ENCODE results near the gene CUL1. TPM values are rescaled to one million over a fixed set of nuclear protein-coding genes. Genes with fewer than 3 reads are reported as not detected.

The CUL1 gene
- total and polyA plus RNA-seq, 2 experiments from 2014 or later = 35.6 to 71.3 TPM

GRCh38 chr7:148815612-148816011 is 116.9 kb downstream of the CUL1 start (continued):
- TF ChIP-seq, protein P1, sequence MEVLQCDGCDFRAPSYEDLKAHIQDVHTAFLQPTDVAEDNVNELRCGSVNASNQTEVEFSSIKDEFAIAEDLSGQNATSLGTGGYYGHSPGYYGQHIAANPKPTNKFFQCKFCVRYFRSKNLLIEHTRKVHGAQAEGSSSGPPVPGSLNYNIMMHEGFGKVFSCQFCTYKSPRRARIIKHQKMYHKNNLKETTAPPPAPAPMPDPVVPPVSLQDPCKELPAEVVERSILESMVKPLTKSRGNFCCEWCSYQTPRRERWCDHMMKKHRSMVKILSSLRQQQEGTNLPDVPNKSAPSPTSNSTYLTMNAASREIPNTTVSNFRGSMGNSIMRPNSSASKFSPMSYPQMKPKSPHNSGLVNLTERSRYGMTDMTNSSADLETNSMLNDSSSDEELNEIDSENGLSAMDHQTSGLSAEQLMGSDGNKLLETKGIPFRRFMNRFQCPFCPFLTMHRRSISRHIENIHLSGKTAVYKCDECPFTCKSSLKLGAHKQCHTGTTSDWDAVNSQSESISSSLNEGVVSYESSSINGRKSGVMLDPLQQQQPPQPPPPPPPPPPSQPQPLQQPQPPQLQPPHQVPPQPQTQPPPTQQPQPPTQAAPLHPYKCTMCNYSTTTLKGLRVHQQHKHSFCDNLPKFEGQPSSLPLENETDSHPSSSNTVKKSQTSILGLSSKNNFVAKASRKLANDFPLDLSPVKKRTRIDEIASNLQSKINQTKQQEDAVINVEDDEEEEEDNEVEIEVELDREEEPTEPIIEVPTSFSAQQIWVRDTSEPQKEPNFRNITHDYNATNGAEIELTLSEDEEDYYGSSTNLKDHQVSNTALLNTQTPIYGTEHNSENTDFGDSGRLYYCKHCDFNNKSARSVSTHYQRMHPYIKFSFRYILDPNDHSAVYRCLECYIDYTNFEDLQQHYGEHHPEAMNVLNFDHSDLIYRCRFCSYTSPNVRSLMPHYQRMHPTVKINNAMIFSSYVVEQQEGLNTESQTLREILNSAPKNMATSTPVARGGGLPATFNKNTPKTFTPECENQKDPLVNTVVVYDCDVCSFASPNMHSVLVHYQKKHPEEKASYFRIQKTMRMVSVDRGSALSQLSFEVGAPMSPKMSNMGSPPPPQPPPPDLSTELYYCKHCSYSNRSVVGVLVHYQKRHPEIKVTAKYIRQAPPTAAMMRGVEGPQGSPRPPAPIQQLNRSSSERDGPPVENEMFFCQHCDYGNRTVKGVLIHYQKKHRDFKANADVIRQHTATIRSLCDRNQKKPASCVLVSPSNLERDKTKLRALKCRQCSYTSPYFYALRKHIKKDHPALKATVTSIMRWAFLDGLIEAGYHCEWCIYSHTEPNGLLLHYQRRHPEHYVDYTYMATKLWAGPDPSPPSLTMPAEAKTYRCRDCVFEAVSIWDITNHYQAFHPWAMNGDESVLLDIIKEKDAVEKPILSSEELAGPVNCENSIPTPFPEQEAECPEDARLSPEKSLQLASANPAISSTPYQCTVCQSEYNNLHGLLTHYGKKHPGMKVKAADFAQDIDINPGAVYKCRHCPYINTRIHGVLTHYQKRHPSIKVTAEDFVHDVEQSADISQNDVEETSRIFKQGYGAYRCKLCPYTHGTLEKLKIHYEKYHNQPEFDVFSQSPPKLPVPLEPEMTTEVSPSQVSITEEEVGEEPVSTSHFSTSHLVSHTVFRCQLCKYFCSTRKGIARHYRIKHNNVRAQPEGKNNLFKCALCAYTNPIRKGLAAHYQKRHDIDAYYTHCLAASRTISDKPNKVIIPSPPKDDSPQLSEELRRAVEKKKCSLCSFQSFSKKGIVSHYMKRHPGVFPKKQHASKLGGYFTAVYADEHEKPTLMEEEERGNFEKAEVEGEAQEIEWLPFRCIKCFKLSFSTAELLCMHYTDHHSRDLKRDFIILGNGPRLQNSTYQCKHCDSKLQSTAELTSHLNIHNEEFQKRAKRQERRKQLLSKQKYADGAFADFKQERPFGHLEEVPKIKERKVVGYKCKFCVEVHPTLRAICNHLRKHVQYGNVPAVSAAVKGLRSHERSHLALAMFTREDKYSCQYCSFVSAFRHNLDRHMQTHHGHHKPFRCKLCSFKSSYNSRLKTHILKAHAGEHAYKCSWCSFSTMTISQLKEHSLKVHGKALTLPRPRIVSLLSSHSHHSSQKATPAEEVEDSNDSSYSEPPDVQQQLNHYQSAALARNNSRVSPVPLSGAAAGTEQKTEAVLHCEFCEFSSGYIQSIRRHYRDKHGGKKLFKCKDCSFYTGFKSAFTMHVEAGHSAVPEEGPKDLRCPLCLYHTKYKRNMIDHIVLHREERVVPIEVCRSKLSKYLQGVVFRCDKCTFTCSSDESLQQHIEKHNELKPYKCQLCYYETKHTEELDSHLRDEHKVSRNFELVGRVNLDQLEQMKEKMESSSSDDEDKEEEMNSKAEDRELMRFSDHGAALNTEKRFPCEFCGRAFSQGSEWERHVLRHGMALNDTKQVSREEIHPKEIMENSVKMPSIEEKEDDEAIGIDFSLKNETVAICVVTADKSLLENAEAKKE (CRISPR knock-in tag; IDR thresholded peaks at IDR 0.05) = no peak

DNA sequence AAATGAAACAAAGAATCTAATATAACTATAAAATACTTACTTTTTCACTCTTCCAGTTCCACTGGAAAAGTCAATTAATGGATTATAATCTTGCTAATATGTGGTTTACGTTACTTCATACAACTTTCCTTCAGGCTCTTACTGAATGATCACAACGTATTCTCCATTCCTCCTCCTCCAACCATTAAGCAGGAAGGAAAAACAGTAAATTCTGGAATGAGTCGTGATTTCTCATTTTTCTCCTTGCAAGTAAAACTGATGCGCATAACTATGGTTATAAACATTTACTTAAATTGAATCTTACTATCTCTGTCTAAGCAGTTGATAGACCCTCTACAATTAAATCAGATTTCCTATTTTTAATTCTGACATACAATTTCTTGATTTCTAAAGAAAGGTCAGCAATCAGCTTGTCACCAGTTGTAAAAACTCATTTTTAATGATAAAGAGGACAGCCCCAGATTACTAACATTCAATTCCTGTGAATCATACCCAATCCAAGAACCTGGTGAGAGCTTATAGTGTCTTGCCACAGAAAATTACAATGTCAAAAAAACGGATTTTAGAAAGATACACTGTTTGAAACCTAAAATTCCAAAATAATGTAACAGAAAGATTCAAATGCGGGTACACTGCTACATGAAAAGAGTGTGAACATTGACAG is 121.1 kb downstream of the CUL1 start:
- no peaks in the 10 kb centered on the region for H3K27me3 Mint-ChIP-seq (ENCODE audit: insufficient read depth, low read depth, poor library complexity)
- H3K36me3 ChIP-seq (ENCODE audit: insufficient read depth) = peaks cover 7% of the 10 kb centered on the region; the same call in 1 of the 2 replicates
- ATAC-seq (no peak), DNase-seq (ENCODE audit: low spot score) (no peak)
- no peak overlapping the region for H3K4me3 ChIP-seq
- no peaks in the 10 kb centered on the region; the same call in 1 of the 2 replicates for H3K79me2 ChIP-seq (replicated peaks; ENCODE audit: insufficient read depth)
- H3K27me3 ChIP-seq (ENCODE audit: insufficient read depth) = no peaks in the 10 kb centered on the region
- H3K9me2 ChIP-seq (ENCODE audit: insufficient read depth) = no peaks in the 10 kb centered on the region
- H4K20me1 ChIP-seq (replicated peaks; ENCODE audit: insufficient read depth) = no peaks in the 10 kb centered on the region
- 0 out of 2 replicates have a peak, but pooled peaks cover 7% of the 10 kb centered on the region for H3K4me1 ChIP-seq (ENCODE audit: insufficient read depth)
- H3K27ac ChIP-seq (ENCODE audit: low read depth) = no peak overlapping the region
- H3K36me3 Mint-ChIP-seq (ENCODE audit: low read depth) = peaks cover 40% of the 10 kb centered on the region
- no peak overlapping the region for H2AFZ ChIP-seq
- H3K27ac Mint-ChIP-seq = peak overlapping the region; percentile 68
- no peak overlapping the region for H3K4me3 Mint-ChIP-seq
- no peaks in the 10 kb centered on the region for H3F3A ChIP-seq (replicated peaks; ENCODE audit: low read depth)
- no peak overlapping the region for H3K4me2 ChIP-seq
- H3K9me3 Mint-ChIP-seq = no peaks in the 10 kb centered on the region
- H3K4me1 Mint-ChIP-seq = peaks cover 10% of the 10 kb centered on the region; the same call in 2 of the 3 replicates
- TF ChIP-seq ETS1 (IDR thresholded peaks at IDR 0.05) = no peak
- no peak for TF ChIP-seq ZNF114 (CRISPR knock-in tag; IDR thresholded peaks at IDR 0.05)
- no peak for TF ChIP-seq NANOG (IDR thresholded peaks at IDR 0.05; ENCODE audit: borderline replicate concordance)
- no peak for TF ChIP-seq JUNB (IDR thresholded peaks at IDR 0.05; ENCODE audit: unreplicated experiment)
- TF ChIP-seq, protein P2, sequence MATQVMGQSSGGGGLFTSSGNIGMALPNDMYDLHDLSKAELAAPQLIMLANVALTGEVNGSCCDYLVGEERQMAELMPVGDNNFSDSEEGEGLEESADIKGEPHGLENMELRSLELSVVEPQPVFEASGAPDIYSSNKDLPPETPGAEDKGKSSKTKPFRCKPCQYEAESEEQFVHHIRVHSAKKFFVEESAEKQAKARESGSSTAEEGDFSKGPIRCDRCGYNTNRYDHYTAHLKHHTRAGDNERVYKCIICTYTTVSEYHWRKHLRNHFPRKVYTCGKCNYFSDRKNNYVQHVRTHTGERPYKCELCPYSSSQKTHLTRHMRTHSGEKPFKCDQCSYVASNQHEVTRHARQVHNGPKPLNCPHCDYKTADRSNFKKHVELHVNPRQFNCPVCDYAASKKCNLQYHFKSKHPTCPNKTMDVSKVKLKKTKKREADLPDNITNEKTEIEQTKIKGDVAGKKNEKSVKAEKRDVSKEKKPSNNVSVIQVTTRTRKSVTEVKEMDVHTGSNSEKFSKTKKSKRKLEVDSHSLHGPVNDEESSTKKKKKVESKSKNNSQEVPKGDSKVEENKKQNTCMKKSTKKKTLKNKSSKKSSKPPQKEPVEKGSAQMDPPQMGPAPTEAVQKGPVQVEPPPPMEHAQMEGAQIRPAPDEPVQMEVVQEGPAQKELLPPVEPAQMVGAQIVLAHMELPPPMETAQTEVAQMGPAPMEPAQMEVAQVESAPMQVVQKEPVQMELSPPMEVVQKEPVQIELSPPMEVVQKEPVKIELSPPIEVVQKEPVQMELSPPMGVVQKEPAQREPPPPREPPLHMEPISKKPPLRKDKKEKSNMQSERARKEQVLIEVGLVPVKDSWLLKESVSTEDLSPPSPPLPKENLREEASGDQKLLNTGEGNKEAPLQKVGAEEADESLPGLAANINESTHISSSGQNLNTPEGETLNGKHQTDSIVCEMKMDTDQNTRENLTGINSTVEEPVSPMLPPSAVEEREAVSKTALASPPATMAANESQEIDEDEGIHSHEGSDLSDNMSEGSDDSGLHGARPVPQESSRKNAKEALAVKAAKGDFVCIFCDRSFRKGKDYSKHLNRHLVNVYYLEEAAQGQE (IDR thresholded peaks at IDR 0.05; ENCODE audit: unreplicated experiment) = no peak
